Measurements from ENCODE around the gene CDC45. TPM values are rescaled to one million over a fixed set of nuclear protein-coding genes. Genes with fewer than 3 reads are reported as not detected.

CDC45 gene
- total RNA-seq, 4 donors from 2014 or later = 0.34 TPM; not detected in 3

- no peak for TF ChIP-seq CTCF (IDR thresholded peaks at IDR 0.05; ENCODE audit: low read depth)
Observed at GRCh38 chr22:19494676-19495173, 15.0 kb downstream of the CDC45 start.

- TF ChIP-seq CTCF (IDR thresholded peaks at IDR 0.05; ENCODE audit: low read depth) = no peak
Observed at GRCh38 chr22:19495562-19496323, 16.0 kb downstream of the CDC45 start.

GRCh38 chr22:19496324-19496630 lies 16.6 kb downstream of the CDC45 start:
- TF ChIP-seq CTCF (IDR thresholded peaks at IDR 0.05; ENCODE audit: low read depth) = no peak

GRCh38 chr22:19497245-19497644 lies 17.5 kb downstream of the CDC45 start:
- no peak for TF ChIP-seq CTCF (IDR thresholded peaks at IDR 0.05; ENCODE audit: low read depth)

GRCh38 chr22:19498154-19498865 lies 18.6 kb downstream of the CDC45 start:
- no peak for TF ChIP-seq CTCF (IDR thresholded peaks at IDR 0.05; ENCODE audit: low read depth)

GRCh38 chr22:19498866-19499190 lies 19.1 kb downstream of the CDC45 start:
- TF ChIP-seq CTCF (IDR thresholded peaks at IDR 0.05; ENCODE audit: low read depth) = no peak

- no peak for TF ChIP-seq CTCF (IDR thresholded peaks at IDR 0.05; ENCODE audit: low read depth)
Observed at GRCh38 chr22:19499236-19499879, 19.6 kb downstream of the CDC45 start.
